Motor neuron (in vitro differentiated cells): Measurements from ENCODE around the gene VOPP1. TPM values are rescaled to one million over a fixed set of nuclear protein-coding genes. Genes with fewer than 3 reads are reported as not detected.

Source experiments
- ATAC-seq, 8 experiments: fragments of 200-7000 bp; cut with Tn5 transposase; replicated peaks in 6 of 8; 2 replicates each; pipeline ENCODE4 v1.8.0; 2021; ENCODE audit warnings: mild to moderate bottlenecking in 8 of 8, moderate library complexity in 8 of 8
- H3K27ac ChIP-seq, 2 donors: fragments of 250-450 bp; sonication (Bioruptor Pico); 2 replicates each; pipeline ENCODE4 v1.9.0; 2021; ENCODE audit warnings: antibody characterized with exemption in 2 of 2, mild to moderate bottlenecking in 2 of 2, moderate library complexity in 1 of 2
- H3K4me1 ChIP-seq, 2 donors: fragments of 250-450 bp; sonication (Bioruptor Pico); replicated peaks in 1 of 2; 2 replicates each; pipeline ENCODE4 v1.6.1; 2021; ENCODE audit warnings: antibody characterized with exemption in 2 of 2, mild to moderate bottlenecking in 2 of 2, moderate library complexity in 1 of 2
- H3K4me3 ChIP-seq, 5 donors: fragments of 250-450 bp; sonication (Bioruptor Pico); 2 replicates each; pipeline ENCODE4 v1.9.0; 2021; ENCODE audit warnings: antibody characterized with exemption in 5 of 5, mild to moderate bottlenecking in 5 of 5, moderate library complexity in 4 of 5
- WGBS, 10 experiments: fragments of 450-650 bp; shearing (Covaris generic); methylation state at CpG; one replicate each; pipeline ENCODE4 v1.0.0; 2022; 5-methylcytosine and 5-hydroxymethylcytosine counted together
- in situ Hi-C, 9 experiments: fragments of 400-800 bp; cut with MboI; loops; one replicate each; pipeline ENCODE4 v1.15.0; 2021; ENCODE audit warnings: low sequenced_read_pairs in 9 of 9, low pct_unique_long_range_greater_than_20kb in 2 of 9; ENCODE audit not compliant: unreplicated experiment in 9 of 9
- total RNA-seq, 8 experiments: library from RNA; unstranded; fragments of 300-600 nt; gene quantifications; 2 replicates each; pipeline versions ENCODE4 v1.2.3 to v1.2.4, GENCODE V29; 2022

Gene VOPP1
- total RNA-seq, 8 experiments from 2014 or later = 43.9 to 131 (median 56.3) TPM

- no peak for ATAC-seq
- Histone ChIP-seq H3K27ac (no peak overlapping the region), H3K4me1 (peaks cover 1 to 4% of the 10 kb centered on the region in 2 donors), H3K4me3 (no peak overlapping the region)
- in situ Hi-C loops = no loop called here
- WGBS, 10 experiments = 54 to 100% (median 96%) methylated on average over 1 to 5 of the region's 10 CpGs; no CpG with 5 or more reads in 5 of the 10 experiments
Measured at GRCh38 chr7:55436457-55436856, 135.8 kb downstream of the VOPP1 start.

- H3K27ac ChIP-seq = no peak overlapping the region
- 60 to 100% (median 100%) methylated on average over 1 to 3 of the region's 10 CpGs; no CpG with 5 or more reads in 5 of the 10 experiments for WGBS, 10 experiments
- no peak overlapping the region for H3K4me3 ChIP-seq
- H3K4me1 ChIP-seq = peaks cover 0 to 4% of the 10 kb centered on the region in 2 donors
- no peak for ATAC-seq
- in situ Hi-C loops = no loop called here
Measured at GRCh38 chr7:55435466-55435865, 136.8 kb downstream of the VOPP1 start.

GRCh38 chr7:55432939-55433784 is 139.1 kb downstream of the VOPP1 start:
- peak; percentile 80 to 93 (median 90) for ATAC-seq
- Histone ChIP-seq H3K27ac (no peak overlapping the region), H3K4me1 (peaks cover under 1% of the 10 kb centered on the region in 2 donors), H3K4me3 (no peak overlapping the region)
- in situ Hi-C loops = no loop called here
- 0 to 90% (median 69%) methylated on average over 1 to 8 of the region's 13 CpGs; no CpG with 5 or more reads in 2 of the 10 experiments for WGBS, 10 experiments

- H3K27ac ChIP-seq = no peak overlapping the region
- no peak overlapping the region for H3K4me3 ChIP-seq
- peaks cover 7 to 8% of the 10 kb centered on the region in 2 donors for H3K4me1 ChIP-seq
- no peak for ATAC-seq
- in situ Hi-C loops = no loop called here
- 50 to 100% (median 88%) methylated on average over 1 to 3 of the region's 3 CpGs; no CpG with 5 or more reads in 4 of the 10 experiments for WGBS, 10 experiments
Measured at GRCh38 chr7:55432506-55432905, 139.8 kb downstream of the VOPP1 start.

GRCh38 chr7:55431898-55432297 is 140.4 kb downstream of the VOPP1 start:
- Histone ChIP-seq H3K4me3 (no peak overlapping the region), H3K4me1 (peaks cover 7 to 10% of the 10 kb centered on the region in 2 donors), H3K27ac (no peak overlapping the region)
- no peak for ATAC-seq
- WGBS, 10 experiments = 44 to 67% (median 53%) methylated on average over 1 to 2 of the region's 2 CpGs; no CpG with 5 or more reads in 6 of the 10 experiments
- in situ Hi-C loops = no loop called here

- no peak for ATAC-seq
- WGBS, 10 experiments = 85 to 93% (median 92%) methylated on average over 3 to 9 of the region's 11 CpGs; no CpG with 5 or more reads in 4 of the 10 experiments
Measured at GRCh38 chr7:55429835-55430499, 142.3 kb downstream of the VOPP1 start.

GRCh38 chr7:55427800-55428199 is 144.5 kb downstream of the VOPP1 start:
- peak in 7 of 8 experiments; percentile 34 to 90 (median 84) for ATAC-seq
- H3K4me3 ChIP-seq = no peak overlapping the region
- H3K27ac ChIP-seq = peak overlapping the region in 1 of 2 donors; percentile 61

More at GRCh38 chr7:55429835-55430499, 142.3 kb downstream of the VOPP1 start:
- peaks cover 7 to 10% of the 10 kb centered on the region in 2 donors for H3K4me1 ChIP-seq
- in situ Hi-C loops = loop anchor here in 1 of 9 experiments (10.0 kb wide), 1 partner anchor 155 kb away; no protein-coding TSS in a partner anchor
- H3K27ac ChIP-seq = no peak overlapping the region
- no peak overlapping the region for H3K4me3 ChIP-seq

GRCh38 chr7:55427342-55427741 is 145.0 kb downstream of the VOPP1 start:
- 24 to 100% (median 91%) methylated on average over 1 to 4 of the region's 4 CpGs for WGBS, 10 experiments

More at GRCh38 chr7:55427800-55428199, 144.5 kb downstream of the VOPP1 start:
- WGBS, 10 experiments = 40 to 80% (median 55%) methylated on average over 1 to 5 of the region's 11 CpGs; no CpG with 5 or more reads in 7 of the 10 experiments
- peaks cover 10 to 16% of the 10 kb centered on the region in 2 donors for H3K4me1 ChIP-seq
- in situ Hi-C loops = loop anchor here in 1 of 9 experiments (10.0 kb wide), 1 partner anchor 153 kb away; no protein-coding TSS in a partner anchor

GRCh38 chr7:55426676-55427075 is 145.6 kb downstream of the VOPP1 start:
- no peak overlapping the region for H3K27ac ChIP-seq
- peak in 1 of 8 experiments; percentile 59 for ATAC-seq
- in situ Hi-C loops = loop anchor here in 1 of 9 experiments (10.0 kb wide), 1 partner anchor 152 kb away; no protein-coding TSS in a partner anchor
- H3K4me1 ChIP-seq = peaks cover 10 to 16% of the 10 kb centered on the region in 2 donors
- WGBS, 10 experiments = 80 to 100% (median 92%) methylated on average over 1 to 9 of the region's 12 CpGs; no CpG with 5 or more reads in 3 of the 10 experiments
- no peak overlapping the region for H3K4me3 ChIP-seq

More at GRCh38 chr7:55427342-55427741, 145.0 kb downstream of the VOPP1 start:
- H3K4me3 ChIP-seq = no peak overlapping the region
- peak in 1 of 8 experiments; percentile 19 for ATAC-seq
- no peak overlapping the region for H3K27ac ChIP-seq
- H3K4me1 ChIP-seq = peaks cover 10 to 16% of the 10 kb centered on the region in 2 donors
- in situ Hi-C loops = loop anchor here in 1 of 9 experiments (10.0 kb wide), 1 partner anchor 153 kb away; no protein-coding TSS in a partner anchor

- no peak overlapping the region for H3K27ac ChIP-seq
- no peak for ATAC-seq
- no peak overlapping the region for H3K4me3 ChIP-seq
- in situ Hi-C loops = loop anchor here in 1 of 9 experiments (10.0 kb wide), 1 partner anchor 150 kb away; no protein-coding TSS in a partner anchor
- peaks cover 14 to 20% of the 10 kb centered on the region in 2 donors for H3K4me1 ChIP-seq
- WGBS, 10 experiments = 84 to 100% (median 96%) methylated on average over 1 to 11 of the region's 11 CpGs; no CpG with 5 or more reads in 1 of the 10 experiments
Measured at GRCh38 chr7:55425141-55425752, 147.1 kb downstream of the VOPP1 start.

- no peak overlapping the region for H3K4me3 ChIP-seq
- peaks cover 16 to 21% of the 10 kb centered on the region in 2 donors for H3K4me1 ChIP-seq
- in situ Hi-C loops = loop anchor here in 5 of 9 experiments (10.0 to 25.0 kb wide), 3 partner anchors 137 to 637 kb away; no protein-coding TSS in a partner anchor
- WGBS, 10 experiments = 0 to 93% (median 74%) methylated on average over 2 to 4 of the region's 5 CpGs; no CpG with 5 or more reads in 3 of the 10 experiments
- H3K27ac ChIP-seq = no peak overlapping the region
- no peak for ATAC-seq
Measured at GRCh38 chr7:55423891-55424290, 148.4 kb downstream of the VOPP1 start.

- peaks cover 16 to 21% of the 10 kb centered on the region in 2 donors for H3K4me1 ChIP-seq
- H3K27ac ChIP-seq = no peak overlapping the region
- peak in 5 of 8 experiments; percentile 21 to 60 (median 35) for ATAC-seq
- WGBS, 10 experiments = 57 to 100% (median 84%) methylated on average over 2 to 5 of the region's 5 CpGs; no CpG with 5 or more reads in 3 of the 10 experiments
- in situ Hi-C loops = loop anchor here in 5 of 9 experiments (10.0 to 25.0 kb wide), 3 partner anchors 136 to 636 kb away; no protein-coding TSS in a partner anchor
- no peak overlapping the region for H3K4me3 ChIP-seq
Measured at GRCh38 chr7:55423277-55423711, 149.0 kb downstream of the VOPP1 start.
